Activated B cell treated with CpG ODN at 0.5 μM for 24 hours (primary cell): Measurements from ENCODE around the gene TLE3. TPM values are rescaled to one million over a fixed set of nuclear protein-coding genes. Genes with fewer than 3 reads are reported as not detected.

Experiments
- ATAC-seq: fragments of 200-7000 bp; cut with Tn5 transposase; one replicate; pipeline ENCODE4 v1.10.0; 2021; ENCODE audit warnings: low read depth, mild to moderate bottlenecking, moderate library complexity
- CTCF ChIA-PET: fragments of 350-600 bp; sonication (Branson Sonifier 250); formaldehyde crosslinking; loops from one replicate; lab custom pipeline; 2021; ENCODE audit warnings: antibody characterized with exemption; lab: Charles Lee
- POLR2A ChIA-PET: fragments of 350-600 bp; sonication (Branson Sonifier 250); formaldehyde crosslinking; loops from one replicate; lab custom pipeline; 2021; ENCODE audit warnings: antibody characterized with exemption; lab: Charles Lee
- DNase-seq: peaks from one replicate; pipeline ENCODE4 v3.0.0; 2022
- H3K27ac Mint-ChIP-seq: one replicate; pipeline ENCODE4 v1.8.0; 2020; ENCODE audit warnings: mixed read lengths
- H3K27me3 Mint-ChIP-seq: one replicate; pipeline ENCODE4 v1.8.0; 2021; ENCODE audit warnings: mixed read lengths
- H3K36me3 Mint-ChIP-seq: one replicate; pipeline ENCODE4 v1.8.0; 2021; ENCODE audit warnings: low read depth, mixed read lengths
- H3K4me1 Mint-ChIP-seq: one replicate; pipeline ENCODE4 v1.8.0; 2021; ENCODE audit warnings: mixed read lengths
- H3K4me3 Mint-ChIP-seq: one replicate; pipeline ENCODE4 v1.8.0; 2020; ENCODE audit warnings: mild to moderate bottlenecking, mixed read lengths
- H3K9me3 Mint-ChIP-seq: one replicate; pipeline ENCODE4 v1.8.0; 2020; ENCODE audit warnings: mixed read lengths
- intact Hi-C: fragments of 100-400 bp; cut with micrococcal nuclease; formaldehyde crosslinking; loops from one replicate; pipeline ENCODE4 v1.15.1; 2024
- total RNA-seq: library from RNA; stranded (reverse); gene quantifications from 2 replicates; pipeline ENCODE4 v1.2.3, GENCODE V29; 2022
- TF ChIP-seq, protein P1 (sequence below): fragments of 200-600 bp; IDR thresholded peaks from one replicate; pipeline ENCODE4 v1.8.0; 2022; ENCODE audit warnings: antibody characterized with exemption, mild to moderate bottlenecking

Gene TLE3
- total RNA-seq, 1 donor from 2014 or later: 110 TPM

DNA sequence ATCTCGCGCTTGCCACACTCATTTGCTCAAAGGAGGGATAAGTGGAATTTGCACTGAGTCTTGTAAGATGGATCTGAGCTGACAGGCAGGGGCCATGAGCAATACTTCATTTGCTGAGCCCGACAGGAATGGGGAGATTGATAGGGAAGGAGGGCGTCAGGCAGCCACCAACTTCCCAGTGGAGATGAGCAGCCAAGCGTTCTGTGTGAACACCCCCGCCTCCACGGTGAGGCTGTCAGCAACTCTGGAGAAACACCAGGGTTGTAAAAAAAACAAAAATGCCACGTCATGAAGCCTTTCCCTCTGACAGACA, 36.8 kb downstream of the TLE3 start:
- no peak overlapping the region for H3K27ac Mint-ChIP-seq
- POLR2A ChIA-PET: no interaction called here
- intact Hi-C loops: no loop called here

DNA sequence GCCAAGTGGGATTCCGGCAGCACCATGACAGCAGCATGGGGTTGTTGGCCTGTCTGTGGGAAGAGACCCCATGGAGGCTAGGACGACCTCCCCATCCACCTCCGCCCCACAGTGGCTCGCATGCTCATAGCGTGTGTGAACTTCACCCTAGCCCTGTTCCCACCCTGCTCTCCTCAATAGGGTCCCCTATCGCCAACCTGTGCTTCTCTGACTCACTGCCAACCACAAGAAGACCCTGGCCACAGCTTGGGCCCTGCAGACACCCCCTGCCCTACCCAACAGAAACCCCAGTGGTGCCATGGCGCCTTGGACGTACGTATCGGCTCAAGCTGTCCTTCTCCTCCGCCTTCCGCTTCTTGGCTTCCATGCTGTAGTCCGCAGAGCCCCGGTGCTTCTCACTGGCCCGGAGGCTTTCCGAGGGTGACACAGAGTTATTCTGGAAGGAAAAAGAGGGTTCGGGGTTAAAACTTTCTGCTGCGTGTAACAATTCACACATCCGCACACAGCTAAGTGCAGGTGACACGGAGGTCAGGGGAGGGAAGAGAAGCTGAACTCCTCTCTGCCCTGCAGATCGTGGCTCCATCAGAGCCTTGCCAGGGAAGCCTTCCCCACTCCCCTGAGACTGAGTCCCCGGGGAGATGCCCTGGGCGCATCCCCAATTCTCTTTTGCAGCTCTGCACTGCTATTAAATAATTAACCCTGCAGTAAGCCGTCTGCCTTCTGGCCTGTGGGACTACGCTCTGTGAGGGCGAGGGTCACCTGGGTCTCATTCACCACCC, 37.3 kb downstream of the TLE3 start:
- no peak overlapping the region for H3K27ac Mint-ChIP-seq
- no peaks in the 10 kb centered on the region for H3K4me1 Mint-ChIP-seq
- H3K4me3 Mint-ChIP-seq: no peak overlapping the region
- ATAC-seq (no peak), DNase-seq (no peak)
- CTCF ChIA-PET: no interaction called here
- peaks cover 87% of the 10 kb centered on the region for H3K36me3 Mint-ChIP-seq
- intact Hi-C loops: no loop called here
- H3K27me3 Mint-ChIP-seq: no peaks in the 10 kb centered on the region
- H3K9me3 Mint-ChIP-seq: no peaks in the 10 kb centered on the region
- POLR2A ChIA-PET: no interaction called here
- TF ChIP-seq, protein P1, sequence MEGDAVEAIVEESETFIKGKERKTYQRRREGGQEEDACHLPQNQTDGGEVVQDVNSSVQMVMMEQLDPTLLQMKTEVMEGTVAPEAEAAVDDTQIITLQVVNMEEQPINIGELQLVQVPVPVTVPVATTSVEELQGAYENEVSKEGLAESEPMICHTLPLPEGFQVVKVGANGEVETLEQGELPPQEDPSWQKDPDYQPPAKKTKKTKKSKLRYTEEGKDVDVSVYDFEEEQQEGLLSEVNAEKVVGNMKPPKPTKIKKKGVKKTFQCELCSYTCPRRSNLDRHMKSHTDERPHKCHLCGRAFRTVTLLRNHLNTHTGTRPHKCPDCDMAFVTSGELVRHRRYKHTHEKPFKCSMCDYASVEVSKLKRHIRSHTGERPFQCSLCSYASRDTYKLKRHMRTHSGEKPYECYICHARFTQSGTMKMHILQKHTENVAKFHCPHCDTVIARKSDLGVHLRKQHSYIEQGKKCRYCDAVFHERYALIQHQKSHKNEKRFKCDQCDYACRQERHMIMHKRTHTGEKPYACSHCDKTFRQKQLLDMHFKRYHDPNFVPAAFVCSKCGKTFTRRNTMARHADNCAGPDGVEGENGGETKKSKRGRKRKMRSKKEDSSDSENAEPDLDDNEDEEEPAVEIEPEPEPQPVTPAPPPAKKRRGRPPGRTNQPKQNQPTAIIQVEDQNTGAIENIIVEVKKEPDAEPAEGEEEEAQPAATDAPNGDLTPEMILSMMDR: no peak

More for the DNA sequence above, 36.8 kb downstream of the TLE3 start:
- H3K4me1 Mint-ChIP-seq: no peaks in the 10 kb centered on the region
- no peaks in the 10 kb centered on the region for H3K9me3 Mint-ChIP-seq
- DNase-seq (no peak), ATAC-seq (no peak)
- TF ChIP-seq, protein P1: no peak
- CTCF ChIA-PET: no interaction called here
- H3K4me3 Mint-ChIP-seq: no peak overlapping the region
- H3K27me3 Mint-ChIP-seq: no peaks in the 10 kb centered on the region
- peaks cover 86% of the 10 kb centered on the region for H3K36me3 Mint-ChIP-seq

DNA sequence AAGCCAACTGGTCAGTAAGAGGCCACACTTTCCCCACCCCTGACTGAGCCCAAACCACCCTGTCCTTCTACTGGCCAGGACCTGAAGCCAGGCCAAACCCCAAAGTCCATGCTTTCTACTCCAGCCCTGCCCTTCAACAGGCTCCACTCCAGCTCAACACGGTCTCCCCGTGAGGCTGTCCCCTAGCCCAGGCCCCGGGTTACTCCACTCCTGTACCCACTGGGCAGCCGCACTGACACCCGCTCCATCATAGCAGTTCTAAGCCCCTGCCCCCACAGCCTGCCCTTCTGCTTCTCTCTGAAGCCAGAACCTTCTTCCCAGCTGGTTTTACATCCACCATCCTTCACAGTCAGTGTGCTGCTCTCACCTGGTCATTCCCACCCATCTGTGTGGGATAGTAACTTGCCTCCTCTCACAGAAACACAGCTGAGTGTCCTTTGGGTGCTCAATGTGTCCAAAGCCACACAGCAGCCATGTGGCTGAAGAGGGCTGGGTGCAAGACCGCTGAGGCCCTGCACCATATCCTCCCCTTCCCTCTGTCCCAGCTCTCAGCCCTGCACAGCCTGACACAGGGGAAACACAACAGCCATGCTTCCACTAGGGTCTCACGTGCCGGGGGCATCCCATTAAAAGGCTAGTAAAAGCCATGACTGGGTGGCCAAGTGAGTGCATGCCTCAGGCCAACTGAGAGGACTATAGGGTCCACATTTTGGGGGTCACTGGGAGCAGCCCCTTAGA, 38.1 kb downstream of the TLE3 start:
- H3K27me3 Mint-ChIP-seq: no peaks in the 10 kb centered on the region
- ChIA-PET POLR2A (no interaction called here), CTCF (no interaction called here)
- no peak for ATAC-seq
- intact Hi-C loops: no loop called here
- peak overlapping the region; percentile 5 for H3K27ac Mint-ChIP-seq
- H3K9me3 Mint-ChIP-seq: no peaks in the 10 kb centered on the region
- no peak for DNase-seq
- TF ChIP-seq, protein P1: no peak
- H3K4me3 Mint-ChIP-seq: no peak overlapping the region
- H3K4me1 Mint-ChIP-seq: no peaks in the 10 kb centered on the region
- peaks cover 89% of the 10 kb centered on the region for H3K36me3 Mint-ChIP-seq

DNA sequence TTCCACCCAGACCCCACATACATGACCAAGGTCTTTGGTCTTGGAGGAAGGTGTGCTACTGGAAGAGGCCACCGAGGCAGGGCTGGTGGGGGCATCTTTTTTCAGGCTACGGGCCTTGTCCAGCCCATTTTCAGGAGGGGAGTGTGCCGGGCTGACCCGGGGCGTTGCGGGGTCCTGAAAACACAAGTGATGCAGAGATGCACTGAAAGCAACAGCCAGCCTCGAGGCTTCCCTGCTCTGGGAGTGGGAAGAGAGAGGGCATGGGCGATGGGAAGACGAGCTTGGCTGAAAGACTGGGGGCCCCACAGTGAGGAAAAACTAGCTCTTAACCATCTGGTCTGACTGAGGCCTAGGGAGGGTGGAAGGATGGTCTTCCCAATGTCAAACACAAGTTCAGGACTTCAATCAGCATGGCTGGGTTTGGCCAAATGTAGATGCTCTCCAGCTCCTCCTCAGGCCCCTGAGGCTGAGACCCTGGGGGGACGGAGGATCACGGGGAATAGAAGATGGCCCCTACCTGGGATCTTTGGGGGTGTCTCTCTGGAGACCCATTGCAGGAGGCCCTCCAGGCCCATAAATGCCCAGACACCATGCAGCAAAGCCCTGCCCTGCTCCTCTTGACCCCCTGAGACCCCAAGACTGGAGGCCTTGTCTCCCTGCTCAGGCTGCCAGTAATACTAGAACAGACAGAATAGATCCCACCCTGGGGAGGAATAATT, 38.9 kb downstream of the TLE3 start:
- Mint-ChIP-seq H3K27me3 (no peaks in the 10 kb centered on the region), H3K36me3 (peaks cover 92% of the 10 kb centered on the region), H3K9me3 (no peaks in the 10 kb centered on the region), H3K4me3 (no peak overlapping the region), H3K27ac (peak overlapping the region; percentile 24), H3K4me1 (no peaks in the 10 kb centered on the region)
- intact Hi-C loops: no loop called here
- DNase-seq (no peak), ATAC-seq (no peak)
- POLR2A ChIA-PET: no interaction called here
- TF ChIP-seq, protein P1: no peak
- CTCF ChIA-PET: no interaction called here
